ENCODE measurements around the gene UTS2B.

- TF ChIP-seq CTCF (conservative IDR thresholded peaks at IDR 0.05) (no peak), EZH2 (IDR thresholded peaks at IDR 0.05; ENCODE audit: low read depth) (no peak)
Observed at GRCh38 chr3:191343913-191344312, 13.6 kb upstream of the UTS2B start.

All from PC-9 (cell line).